Measurements from ENCODE around the gene MDFI.
A peak's percentile ranks its signal among the peaks of the same experiment; 100 is the strongest.

MDFI gene

GRCh38 chr6:41635365-41635764, 2.9 kb upstream of the MDFI start:
- DNase-seq = no peak

DNA sequence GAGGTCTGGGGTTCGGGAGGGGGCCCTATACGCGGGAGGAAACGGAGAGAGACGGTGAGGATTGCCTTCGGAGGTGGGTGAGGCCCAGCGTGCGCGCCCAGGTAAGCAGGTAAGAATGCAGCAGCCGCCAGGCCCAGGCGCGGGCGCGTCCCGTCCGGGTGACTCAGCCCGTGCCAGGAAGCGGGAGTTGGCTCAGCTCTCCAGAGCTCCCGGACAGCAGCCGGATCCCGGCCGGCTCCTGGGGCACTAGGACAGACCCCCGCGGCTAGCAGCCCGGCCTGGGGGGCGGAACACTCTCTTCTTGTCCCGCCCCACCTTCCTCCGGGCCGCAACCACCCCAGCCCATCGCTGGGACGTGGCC, 1.5 kb upstream of the MDFI start:
- no peak for DNase-seq

GRCh38 chr6:41637194-41638001, 870 bp upstream of the MDFI start:
- no peak for DNase-seq

- DNase-seq = no peak
Observed at GRCh38 chr6:41638935-41639808, 904 bp downstream of the MDFI start.

GRCh38 chr6:41639809-41640371, 1.6 kb downstream of the MDFI start:
- DNase-seq = no peak

GRCh38 chr6:41640426-41640825, 2.2 kb downstream of the MDFI start:
- DNase-seq = no peak

DNA sequence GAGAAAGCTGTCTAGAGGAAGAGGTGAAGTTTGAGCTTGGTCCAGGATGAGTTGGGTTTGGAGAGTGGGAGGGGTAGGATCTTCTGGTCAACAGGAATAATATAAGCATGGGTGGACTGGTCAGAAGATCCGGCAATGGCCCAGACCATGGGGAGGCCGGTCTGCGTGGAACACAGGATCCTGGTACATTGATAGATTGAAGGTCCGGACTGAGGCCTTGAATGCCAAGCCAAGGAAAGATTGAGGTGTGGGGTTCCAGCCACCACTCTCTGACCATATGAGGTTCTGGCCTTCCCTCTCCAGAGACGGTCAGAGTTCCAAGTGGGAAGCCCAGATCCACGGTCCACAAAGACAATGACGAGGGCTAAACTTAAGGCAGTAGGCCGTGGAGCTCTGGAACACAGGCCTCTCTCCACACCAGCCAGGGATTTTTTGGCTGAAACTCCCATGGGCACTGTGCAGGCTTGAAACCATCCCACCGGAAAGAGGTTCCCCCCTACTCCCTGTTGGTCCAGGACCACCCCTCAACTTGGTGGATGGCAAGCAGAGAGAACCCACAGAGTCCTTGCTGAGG, 3.2 kb downstream of the MDFI start:
- DNase-seq = no peak

GRCh38 chr6:41642090-41642959, 4.1 kb downstream of the MDFI start:
- DNase-seq = no peak

DNA sequence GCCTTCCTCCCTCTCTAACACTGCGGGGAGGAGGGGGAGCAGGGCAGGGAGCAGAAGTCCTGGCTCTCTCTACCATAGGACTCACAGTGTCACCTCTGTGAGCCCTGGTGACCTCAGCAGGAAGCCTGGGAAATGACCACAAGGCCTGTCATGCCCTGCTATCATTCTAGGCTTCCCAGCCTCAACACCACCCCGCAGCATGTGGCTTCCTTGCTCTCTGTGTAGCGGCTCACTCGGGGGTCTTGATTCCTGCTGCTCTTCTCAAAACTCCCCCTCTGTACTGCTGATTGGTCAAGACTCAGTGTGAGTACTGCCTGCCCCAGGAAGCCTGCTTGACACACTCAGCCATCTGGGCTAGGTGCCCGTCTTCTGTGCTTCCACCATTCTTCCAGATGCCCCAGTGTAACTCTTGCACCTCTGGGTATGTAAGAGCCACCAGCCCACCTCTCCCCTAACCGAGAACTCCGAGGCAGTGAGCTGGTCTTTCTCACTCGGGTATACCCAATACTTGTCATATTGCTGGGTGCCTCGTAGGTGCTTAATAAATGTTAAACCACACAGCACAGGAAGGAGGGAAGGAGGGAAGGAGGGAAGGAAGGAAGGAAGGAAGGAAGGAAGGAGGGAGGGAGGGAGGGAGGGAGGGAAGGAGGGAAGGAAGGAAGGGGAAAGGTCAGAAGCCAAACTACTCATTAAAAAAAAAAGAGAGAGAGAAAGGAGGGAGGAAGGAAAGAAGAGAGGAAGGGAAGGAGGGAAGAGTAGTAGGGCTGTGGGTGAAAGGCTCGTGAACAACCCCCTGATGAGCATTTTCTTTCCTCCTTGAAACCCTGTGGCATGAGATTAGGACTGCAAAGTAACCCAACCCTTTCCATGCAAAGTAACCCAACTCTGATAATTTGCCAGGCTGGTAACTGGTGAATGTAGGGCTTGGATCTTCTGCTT, 5.0 kb downstream of the MDFI start:
- no peak for DNase-seq

- no peak for DNase-seq
Observed at GRCh38 chr6:41643899-41644269, 5.6 kb downstream of the MDFI start.

DNA sequence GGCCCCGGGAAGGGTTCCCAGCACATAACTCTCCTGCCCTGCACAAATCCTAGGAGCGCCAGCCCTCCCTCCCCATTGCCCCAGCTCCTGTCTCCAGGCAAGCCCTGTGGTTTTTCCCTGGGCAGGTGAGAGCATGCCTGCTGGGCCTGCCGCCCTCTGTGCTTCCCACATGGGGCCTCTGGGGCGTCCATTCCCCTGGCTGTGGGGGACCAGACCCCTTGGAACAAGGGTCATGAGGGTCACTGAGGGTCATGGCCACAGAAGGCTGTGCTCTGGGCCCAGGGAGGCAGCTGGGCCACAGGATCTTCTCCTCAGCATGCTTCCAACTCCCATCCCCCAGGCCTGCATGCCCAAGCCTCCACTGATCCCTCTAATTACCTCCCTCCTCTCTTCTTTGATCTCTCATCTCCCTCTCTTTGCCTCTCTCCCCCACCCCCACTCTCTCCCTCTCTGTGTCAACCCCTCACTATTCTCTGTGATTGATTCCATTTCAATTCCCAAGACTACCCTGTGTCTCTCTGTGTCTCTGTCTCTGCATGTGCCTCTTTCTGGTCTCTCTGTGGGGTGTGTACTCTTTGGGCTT, 6.1 kb downstream of the MDFI start:
- DNase-seq = peak; percentile 24

DNA sequence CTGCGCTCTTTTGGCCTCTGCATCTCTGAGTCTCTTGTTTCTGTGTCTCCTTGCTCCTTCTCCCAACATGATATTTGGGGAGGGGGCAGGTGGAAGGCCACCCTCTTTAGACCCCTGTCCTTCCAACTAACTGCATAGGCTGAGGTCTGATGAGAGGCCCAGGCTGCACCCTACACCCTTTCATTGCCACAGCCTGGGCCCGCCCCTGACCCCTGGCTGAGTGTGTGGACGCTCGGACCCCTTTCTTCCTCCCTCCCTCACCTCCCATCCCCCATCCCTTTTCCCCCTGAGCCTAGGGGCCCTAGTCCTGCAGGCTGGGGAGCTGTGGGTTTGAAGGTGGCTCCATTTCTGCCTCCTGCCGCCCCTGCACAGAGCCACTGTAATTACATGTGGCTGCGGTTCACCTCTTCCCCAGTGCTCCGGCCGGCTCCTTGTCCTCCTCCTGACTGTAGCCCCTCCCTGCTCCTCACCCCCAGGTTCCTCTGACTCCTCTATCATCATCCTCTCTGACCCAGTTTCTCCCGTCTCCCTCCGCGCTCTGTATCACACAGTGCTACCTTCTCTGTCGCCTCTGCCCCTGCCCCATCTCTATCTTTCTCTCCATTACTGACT, 6.8 kb downstream of the MDFI start:
- DNase-seq = no peak

- no peak for DNase-seq
Observed at GRCh38 chr6:41646026-41646795, 7.9 kb downstream of the MDFI start.

DNA sequence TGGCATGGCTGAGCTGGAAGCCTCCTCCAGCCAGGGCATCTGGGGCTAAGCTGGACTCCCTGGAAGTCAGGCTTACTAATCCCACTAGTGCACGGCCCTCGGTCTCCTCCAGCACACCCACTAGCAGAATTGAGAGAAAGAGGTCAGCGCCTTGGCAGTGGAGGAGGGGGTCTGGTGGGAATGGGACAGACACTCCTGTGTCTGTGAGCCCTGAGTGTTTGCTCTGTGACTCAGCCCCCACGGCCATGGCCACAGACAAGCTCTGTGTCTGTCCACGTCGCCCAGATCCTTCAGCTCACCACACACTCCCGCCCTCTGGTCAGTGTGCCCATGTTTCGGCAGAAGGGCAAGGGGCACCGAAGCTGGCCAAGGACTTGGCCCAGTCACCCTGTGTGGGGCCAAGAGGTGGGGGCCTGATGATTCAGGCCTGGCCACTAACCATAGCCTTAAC, 8.8 kb downstream of the MDFI start:
- no peak for DNase-seq

- no peak for DNase-seq
Observed at GRCh38 chr6:41648070-41648585, 9.9 kb downstream of the MDFI start.

GRCh38 chr6:41648921-41649320, 10.7 kb downstream of the MDFI start:
- DNase-seq = no peak

- DNase-seq = no peak
Observed at GRCh38 chr6:41649596-41649995, 11.3 kb downstream of the MDFI start.

DNA sequence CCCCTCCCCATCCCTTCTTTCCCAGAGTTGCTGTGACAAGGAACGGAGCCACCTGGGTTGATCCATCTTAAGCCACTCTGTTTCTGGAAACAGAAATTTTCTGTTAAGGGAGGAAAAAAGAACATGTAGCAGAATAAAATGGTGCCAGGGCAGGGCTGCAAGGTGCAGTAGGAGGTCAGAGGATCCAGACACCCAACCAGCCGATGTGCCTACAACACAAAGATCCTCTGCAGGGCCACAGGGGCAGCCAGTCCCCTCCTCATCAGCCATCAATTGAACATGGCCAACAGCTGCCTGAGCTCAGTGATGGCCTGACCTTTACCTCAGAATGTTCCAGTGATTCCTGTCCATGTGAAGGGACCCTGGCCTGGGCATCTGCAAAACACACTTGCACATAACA, 11.9 kb downstream of the MDFI start:
- no peak for DNase-seq

GRCh38 chr6:41651246-41651961, 13.1 kb downstream of the MDFI start:
- DNase-seq = no peak
